C1 segment of cervical spinal cord (tissue), 14 donors: Measurements from ENCODE around the gene ZNF593.

Source experiments
- DNase-seq, 14 donors: peaks; one replicate each; lab custom pipeline; 2025; lab: John Stamatoyannopoulos, UW

ZNF593 gene

DNA sequence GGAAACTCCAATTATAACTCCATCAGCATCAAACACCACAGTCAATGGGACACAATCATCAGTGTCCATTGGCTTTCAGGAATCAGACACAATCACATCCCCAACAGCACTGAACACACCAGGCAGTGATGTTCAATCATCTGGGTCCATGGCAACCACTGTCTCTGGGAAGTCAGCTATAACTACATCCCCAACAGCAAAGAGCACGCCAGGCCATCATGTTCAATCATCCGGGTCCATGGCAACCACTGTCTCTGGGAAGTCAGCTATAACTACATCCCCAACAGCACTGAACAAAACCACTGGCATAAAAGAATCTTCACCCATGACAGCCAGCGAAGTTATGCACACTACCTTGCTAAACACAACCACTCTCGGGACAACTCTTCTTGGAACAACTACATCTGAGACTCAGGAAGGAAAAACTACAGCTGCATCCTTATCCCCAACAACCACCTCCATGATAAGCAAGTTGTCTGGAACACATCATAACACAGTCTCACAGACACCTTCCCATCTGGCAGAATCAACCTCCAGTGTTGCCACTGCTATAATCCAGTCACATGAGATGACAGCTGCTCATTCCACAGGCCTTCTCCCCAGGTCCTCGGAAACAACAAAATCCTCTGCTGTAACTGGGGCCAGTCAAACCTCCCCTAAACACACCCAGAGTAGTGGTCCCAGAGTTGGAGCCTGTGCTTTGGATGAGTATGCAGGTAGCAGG, 40.6 kb downstream of the ZNF593 start:
- no peak for DNase-seq

DNA sequence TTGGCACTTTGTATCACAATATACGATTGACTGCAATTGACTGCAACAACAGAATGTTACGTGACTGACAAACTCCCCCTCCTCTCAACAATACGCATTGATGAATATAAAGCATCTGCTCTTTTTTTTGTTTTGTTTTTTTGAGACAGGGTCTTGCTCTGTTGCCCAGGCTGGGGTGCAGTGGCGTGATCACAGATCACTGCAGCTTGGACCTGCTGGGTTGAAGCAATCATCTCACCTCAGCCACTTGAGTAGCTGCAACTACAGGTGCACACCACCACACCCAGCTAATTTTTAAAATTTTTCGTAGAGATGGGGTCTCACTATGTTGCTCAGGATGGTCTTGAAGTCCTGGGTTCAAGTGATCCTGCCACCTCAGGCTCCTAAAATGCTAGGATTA, 43.0 kb downstream of the ZNF593 start:
- DNase-seq = no peak

DNA sequence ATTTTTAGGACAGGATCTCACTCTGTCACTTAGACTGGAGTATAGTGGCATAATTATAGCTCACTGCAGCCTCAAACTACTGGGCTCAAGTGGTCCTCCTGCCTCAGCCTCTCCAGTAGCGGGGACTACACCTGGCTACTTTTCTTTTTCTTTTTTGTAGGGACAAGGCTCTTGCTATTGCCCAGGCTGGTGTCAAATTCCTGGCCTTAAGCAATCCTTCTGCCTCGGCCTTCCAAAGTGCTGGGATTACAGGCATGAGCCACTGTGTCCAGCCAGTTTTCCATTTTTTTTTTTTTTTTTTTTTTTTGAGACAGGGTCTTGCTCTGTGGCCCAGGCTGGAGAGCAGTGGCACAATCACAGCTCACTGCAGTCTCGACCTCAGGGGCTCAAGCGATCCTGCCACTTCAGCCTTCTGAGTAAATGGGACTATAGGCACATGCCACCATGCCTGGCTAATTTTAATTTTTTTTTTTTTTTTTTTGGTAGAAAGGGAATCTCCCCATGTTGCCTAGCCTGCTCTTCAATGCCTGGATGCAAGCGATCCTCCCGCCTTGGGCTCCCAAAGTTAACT, 43.7 kb downstream of the ZNF593 start:
- no peak for DNase-seq

DNA sequence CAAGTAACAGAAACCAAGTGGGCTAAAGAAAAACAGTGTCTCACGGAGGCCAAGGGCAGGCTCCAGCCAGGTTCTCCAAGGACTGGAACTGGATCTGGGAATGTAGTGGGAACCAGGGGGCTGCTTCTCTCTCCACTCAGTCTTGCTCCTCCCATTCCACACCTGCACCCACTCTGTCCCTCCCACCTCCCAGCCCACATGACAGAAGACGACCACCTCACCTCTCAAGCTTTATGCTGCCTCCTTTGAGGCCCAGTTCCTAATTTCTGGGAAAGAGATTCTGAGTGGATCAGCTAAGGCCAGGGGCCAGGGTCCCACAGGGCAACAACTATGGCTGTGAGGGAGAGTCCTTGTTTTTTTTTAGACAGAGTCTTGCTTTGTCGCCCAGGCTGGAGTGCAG, 45.5 kb downstream of the ZNF593 start:
- no peak for DNase-seq

DNA sequence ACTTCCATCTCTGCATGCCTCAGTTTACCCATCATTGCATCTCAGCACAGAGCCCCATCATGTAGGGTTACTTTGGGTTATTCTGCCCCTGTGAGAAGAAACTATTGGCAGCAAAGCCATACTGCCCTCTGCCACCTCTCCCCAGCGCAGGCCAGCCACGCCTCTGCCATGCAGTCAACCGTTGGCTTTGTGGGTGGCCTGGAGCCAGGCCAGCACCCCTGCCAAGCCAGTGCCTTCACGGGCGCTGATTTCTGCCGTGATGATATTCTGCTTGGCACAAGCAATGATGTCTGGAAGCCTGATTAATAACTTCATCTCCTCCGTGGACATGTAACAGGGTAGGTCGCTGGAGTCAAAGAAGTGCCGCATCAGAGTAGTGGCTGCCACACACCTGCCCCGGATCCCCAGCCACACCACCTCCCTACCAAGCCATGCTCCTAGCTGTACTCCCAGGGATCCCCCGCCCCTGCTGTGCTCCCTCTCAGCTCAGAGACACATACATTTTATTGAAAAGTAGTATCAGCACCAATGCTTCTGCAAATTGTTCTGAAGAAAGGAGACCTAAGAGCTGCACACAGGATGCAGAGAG, 49.3 kb downstream of the ZNF593 start:
- no peak for DNase-seq
